ENCODE measurements around the gene CHPT1.
"Not testable (repeated sequence)": the region's sequence is repeated elsewhere in the genome, so short reads cannot be mapped to it uniquely, and the experiment has no call there.

Gene CHPT1

GRCh38 chr12:101697197-101697929 is at the start of gene CHPT1:
TSS of gene CHPT1 (plus strand) at chr12:101697640. CDS start at chr12:101697862, 222 bp downstream.
- DNase-seq, result peak; percentile 85

GRCh38 chr12:101647711-101648110 is 49.7 kb upstream of the CHPT1 start:
- no peak for DNase-seq

DNA sequence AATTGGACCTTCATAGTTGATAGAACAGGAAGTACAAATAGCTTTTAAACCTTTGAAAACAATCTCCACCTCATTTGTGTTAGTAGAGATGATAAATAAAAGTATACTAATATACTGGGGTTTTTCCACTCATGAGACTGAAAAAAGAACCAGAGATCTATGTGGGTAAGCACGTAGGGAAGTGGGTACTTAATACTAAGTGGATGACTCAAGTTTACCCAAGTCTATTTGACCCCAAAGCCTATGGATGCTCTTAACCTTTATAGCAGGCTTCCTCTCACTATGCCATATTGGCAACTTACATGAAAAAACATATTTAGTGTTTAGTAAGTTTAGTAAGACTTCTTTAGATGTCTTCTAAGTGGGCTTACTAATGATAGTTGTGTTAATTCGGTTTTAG is 49.2 kb upstream of the CHPT1 start:
- no peak for DNase-seq

DNA sequence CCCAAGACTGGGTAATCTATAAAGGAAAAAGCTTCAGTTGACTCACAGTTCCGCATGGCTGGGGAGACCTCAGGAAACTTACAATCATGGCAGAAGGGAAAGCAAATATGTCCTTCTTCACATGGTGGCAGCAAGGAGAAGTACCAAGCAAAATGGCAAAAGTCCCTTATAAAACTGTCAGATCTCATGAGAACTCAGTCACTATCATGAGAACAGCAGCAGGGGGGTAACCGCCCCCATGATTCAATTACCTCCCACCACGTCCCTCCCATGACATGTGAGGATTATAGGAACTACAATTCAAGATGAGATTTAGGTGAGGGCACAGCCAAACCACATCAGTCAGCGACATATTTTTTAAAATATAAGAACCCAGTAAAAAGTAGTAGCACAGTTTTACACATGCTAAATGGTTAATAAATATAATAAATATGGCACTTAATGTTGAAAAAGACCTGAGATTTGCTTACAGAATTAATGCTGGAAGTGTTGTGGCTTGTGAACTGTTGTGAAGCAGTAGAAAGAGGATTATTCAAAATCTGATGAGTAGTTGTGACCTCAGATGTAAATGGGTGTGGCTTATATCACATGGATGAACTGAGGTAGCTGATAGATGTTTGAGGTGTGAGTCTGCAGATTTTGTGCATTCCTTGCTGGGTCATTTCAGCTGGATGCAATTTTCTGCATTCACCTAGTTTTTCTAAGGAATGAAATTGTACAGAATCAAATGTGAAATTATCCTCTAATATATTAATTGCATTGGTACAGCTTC is 46.9 kb upstream of the CHPT1 start:
- no peak for DNase-seq

DNA sequence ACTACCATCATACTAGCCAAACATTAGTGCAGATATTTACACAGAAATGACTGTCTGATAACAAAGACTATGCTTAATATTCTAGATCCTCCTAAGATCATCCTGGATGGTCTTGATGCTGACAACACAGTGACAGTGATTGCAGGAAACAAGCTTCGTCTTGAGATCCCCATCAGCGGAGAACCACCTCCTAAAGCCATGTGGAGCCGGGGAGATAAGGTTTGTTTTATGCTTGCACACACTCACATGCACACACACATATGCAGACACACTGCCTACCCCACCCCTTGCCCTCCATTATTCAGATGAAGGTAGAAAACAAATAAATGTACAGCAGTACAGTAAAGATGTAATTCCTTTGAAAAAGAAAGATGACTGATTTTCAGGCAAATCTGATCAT is 44.4 kb upstream of the CHPT1 start:
- DNase-seq, result no peak

DNA sequence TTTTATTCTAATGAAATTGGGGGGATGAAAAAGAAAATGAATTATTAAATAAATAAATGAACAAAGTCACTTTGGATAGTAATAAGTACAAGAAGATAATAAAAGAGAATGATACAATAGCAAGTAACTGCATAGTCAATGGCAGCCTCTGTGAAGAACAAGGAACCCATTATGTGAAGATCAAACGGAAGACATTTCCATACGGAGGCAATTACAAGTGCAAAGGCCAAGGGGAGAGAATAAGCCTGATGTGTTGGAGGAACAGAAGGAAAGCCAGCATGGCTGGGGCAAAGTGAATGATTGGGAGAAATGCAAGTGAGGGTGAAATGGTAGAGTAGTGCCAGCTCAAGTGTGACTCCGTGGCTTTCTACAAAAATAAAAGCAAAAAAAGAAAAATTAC is 43.9 kb upstream of the CHPT1 start:
- no peak for DNase-seq

DNA sequence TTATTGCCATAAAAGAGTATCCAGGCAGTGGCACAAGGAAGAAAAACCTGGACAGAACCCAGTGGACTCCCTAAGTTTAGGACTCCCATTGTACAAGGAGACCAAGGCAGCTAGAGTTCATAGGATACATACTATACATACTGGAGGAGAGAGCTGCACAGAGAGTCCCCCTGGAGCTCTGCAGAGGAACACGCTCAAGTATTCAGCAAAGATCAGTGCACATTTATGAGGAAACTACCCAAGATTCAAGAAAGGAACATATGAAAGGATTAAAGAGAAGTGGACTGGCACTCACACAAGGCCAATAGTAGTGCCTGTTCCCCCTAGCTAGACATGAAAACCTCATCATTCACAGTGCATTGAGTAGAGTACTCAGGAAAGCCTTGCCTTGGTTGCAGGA is 43.0 kb upstream of the CHPT1 start:
- DNase-seq, result no peak

DNA sequence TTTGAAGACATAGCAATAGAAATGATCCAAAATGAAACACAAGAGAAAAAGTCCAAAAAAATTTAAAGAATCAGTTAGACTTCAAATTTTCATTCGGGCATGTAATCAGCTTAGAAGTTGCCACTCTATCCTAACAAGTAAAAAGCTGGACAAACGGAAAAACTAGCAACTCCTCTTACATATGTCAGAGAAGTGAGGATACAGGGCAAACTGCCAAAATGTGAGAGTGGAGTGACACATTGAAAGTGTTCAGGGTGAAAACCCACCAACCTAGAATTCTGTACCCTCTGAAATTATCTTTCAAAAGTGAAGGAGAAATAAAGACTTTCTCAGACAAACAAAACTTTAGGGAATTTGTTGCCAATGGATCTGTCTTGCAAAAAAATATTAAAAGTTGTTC is 42.0 kb upstream of the CHPT1 start:
- no peak for DNase-seq

DNA sequence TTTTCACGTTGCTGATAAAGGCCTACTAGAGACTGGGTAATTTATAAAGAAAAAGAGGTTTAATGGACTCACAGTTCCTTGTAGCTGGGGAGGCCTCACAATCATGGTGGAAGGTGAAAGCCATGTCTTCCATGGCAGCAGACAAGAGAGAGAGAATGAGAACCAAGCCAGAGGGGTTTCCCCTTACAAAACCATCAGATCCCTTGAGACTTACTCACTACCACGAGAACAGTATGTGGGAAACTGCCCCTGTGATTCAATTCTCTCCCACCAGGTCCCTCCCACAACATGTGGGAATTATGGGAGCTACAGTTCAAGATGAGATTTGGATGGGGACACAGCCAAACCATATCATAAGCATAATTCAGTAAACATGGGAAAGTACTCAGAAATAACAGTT is 36.8 kb upstream of the CHPT1 start:
- DNase-seq, result not testable (repeated sequence)

- DNase-seq, result no peak
Observed at GRCh38 chr12:101663298-101663697, 34.1 kb upstream of the CHPT1 start.

DNA sequence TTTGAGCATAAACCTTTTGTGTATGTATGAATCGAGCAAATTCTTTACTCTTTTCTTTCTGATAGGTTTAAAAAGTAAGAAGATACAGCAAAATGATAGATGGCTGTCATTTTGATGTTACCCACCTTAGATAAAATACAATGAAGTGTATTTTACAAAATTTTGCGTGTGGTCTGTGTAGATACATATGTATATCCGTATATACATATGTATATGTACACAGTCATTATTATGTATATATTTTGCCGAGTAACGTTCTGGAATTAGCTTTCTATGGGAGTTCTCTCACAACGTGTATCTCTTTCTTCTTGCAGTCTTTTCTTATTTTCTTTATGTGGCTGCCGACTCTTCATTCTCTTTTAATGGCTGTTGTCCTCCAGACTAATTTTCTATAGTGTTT is 32.4 kb upstream of the CHPT1 start:
- DNase-seq, result no peak

DNA sequence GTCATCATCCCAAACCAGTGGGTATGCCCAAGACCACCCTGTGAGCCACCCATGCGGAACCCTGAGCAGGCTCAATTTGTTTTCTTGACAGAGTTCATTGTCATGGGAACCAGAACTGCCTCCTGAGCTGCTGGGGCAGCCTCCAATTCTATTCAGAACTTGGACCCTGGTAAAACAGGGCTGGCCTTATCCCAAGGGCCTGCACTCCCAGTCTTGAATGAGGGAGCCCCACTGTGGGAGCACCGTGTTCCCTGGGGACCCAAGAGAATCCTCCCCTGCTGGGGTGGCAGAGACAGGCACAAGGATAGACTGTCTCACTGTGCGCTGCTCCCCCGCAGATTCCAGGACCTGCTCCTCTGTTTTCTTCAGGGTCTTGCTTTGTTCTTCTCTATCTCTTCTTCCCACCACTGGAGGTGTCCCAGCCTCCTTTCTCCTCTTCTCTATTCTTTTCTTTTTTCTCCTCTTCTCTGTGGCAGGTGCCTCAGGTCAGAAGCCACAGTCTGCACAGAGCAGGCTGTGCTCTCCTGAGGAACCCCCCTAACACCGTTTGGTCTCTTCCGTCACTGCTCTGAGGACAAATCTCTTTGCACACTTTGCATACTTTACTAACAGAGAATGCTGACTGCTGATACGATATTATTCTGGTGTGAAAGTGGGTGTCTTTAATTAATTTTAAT is 31.2 kb upstream of the CHPT1 start:
- no peak for DNase-seq

- DNase-seq, result no peak
Observed at GRCh38 chr12:101667591-101667990, 29.8 kb upstream of the CHPT1 start.

DNA sequence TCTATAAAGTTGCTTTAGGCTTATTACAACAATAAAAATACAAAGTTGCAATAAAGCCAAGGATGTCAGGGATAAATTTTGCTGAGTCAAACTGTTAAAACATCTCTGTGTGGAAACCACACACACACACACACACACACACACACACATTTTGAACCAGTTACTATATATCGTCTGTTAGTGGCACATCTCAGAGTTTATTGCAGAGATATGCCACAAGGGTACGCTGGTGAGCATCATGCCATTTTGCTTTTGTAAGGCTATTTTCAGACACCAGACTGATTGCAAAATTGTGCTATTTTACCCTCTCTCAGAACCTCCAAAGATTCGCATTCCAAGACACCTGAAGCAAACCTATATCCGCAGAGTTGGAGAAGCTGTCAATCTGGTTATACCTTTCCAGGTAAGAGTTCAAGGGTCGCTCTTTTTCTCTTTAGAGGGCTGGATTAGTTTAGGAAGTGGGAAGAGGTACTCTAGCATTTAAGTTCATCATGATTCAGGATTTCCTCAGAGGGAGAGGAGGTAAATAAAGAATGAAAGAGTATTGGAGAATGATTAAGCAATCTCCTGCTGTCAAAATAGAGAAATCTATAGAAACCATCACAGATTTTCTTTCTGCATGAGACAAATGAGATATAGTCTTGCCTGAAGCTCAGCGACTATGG is 27.3 kb upstream of the CHPT1 start:
- no peak for DNase-seq

GRCh38 chr12:101671157-101671791 is 26.2 kb upstream of the CHPT1 start:
- peak; percentile 63 for DNase-seq

- no peak for DNase-seq
Observed at GRCh38 chr12:101671833-101672232, 25.6 kb upstream of the CHPT1 start.

DNA sequence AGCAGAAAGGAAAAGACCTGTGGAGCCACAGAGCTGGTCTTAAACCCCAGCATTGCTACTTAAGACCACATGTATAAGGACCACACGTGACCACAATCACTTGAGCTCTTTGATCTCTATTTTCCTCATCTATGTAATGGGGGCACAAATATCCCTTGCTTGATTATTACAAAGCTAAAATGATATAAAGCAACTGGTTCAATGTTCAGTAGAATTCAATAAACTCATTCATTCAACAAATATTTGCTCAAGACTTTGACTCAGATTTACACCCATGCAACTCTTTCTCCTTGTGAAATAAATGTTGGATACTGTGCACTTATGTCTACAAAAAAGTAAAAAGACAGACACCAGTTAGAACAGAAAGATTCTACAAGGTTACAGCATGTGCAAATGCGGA is 21.9 kb upstream of the CHPT1 start:
- DNase-seq, result no peak

DNA sequence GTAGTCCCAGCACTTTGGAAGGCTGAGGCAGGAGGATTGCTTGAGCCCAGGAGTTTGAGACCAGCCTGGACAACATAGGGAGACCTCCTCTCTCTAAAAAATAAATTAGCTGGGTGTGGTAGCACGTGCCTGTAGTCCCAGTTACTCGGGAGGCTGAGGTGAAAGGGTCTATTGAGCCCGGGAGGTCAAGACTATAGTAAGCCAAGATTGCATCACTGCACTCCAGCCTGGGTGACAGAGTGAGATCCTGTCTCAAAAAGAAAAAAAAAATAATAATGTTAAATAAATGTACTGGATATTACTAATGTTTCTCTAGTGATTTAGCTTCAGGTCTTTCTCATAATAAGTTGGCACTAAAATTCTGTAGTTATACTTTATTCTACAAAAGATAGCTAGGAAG is 20.9 kb upstream of the CHPT1 start:
- not testable (repeated sequence) for DNase-seq

DNA sequence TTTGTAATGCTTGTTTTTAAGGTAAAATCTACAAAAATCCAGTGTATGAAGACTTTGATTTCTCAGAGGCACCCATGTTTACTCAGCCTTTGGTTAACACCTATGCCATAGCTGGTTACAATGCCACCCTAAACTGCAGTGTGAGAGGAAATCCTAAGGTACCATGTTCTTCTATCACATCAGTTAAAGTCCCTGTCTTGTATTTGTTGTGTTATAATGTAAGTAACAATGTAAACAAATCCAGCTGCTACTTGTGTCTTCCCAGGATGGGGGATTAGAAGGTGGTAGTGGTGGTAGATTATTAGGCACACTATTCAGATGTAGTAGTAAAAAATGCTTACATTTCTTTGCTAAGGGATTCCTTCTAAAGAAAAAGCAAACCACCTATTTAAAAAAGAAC is 19.4 kb upstream of the CHPT1 start:
- DNase-seq, result no peak

- no peak for DNase-seq
Observed at GRCh38 chr12:101680240-101680639, 17.2 kb upstream of the CHPT1 start.

GRCh38 chr12:101680647-101681046 is 16.8 kb upstream of the CHPT1 start:
- DNase-seq, result no peak

GRCh38 chr12:101681627-101682026 is 15.8 kb upstream of the CHPT1 start:
- DNase-seq, result not testable (repeated sequence)

- DNase-seq, result no peak
Observed at GRCh38 chr12:101685092-101685491, 12.3 kb upstream of the CHPT1 start.

Data from activated effector memory CD4-positive, alpha-beta T cell treated with anti-CD3 and anti-CD28 coated beads, Interleukin-2, amount 50 U/mL, for 16 hours (primary cell).